ENCODE data around the gene KIAA1671. TPM values are rescaled to one million over a fixed set of nuclear protein-coding genes. Genes with fewer than 3 reads are reported as not detected.

Gene KIAA1671
- total RNA-seq, 1 experiment from 2014 or later = 12.8 TPM

DNA sequence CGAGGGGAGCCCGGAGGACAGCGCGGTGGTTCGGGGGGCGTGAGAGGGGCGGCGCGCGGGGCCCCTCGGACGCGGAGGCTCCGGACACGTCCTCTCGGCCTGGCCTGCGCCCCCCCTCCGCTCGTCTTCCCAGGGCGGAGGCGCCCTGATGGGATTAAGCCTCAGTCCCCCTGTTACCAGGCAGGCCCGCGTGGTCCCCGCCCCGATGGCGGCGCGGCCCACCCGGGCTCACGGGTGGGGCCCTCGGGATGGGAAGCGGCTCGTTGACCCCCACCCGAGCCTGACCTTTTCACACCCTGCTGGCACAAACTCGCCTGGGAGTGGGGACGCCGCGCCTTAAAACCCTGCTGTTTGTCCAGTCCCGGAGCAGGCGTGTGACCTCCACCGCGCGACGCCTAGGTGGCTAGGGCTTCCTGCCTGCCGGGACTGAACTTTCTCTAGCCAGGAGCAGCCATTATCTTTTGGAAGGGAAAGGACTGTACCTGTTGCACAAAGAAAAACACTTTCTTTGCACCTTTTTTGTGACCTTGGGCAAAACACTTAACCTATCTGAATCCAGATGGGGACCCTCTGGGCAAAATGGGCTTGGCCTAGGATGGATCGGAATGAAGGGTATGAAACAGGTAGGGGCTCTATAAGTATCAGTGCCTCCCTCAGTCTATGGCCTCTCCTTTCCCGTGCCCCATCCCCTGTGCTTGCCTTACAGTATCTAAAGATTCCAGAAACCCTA lies 1.0 kb downstream of the KIAA1671 start:
- Histone ChIP-seq H3K4me3 (ENCODE audit: low read depth, low read length, poor library complexity, severe bottlenecking) (peak overlapping the region; percentile 69), H3K9me3 (ENCODE audit: low read depth, low read length, poor library complexity, severe bottlenecking) (no peaks in the 10 kb centered on the region), H3K27ac (ENCODE audit: low read depth, low read length, poor library complexity, severe bottlenecking) (peak overlapping the region; percentile 51), H3K27me3 (replicated peaks; ENCODE audit: insufficient read depth, low read depth, low read length, poor library complexity) (no peaks in the 10 kb centered on the region), H3K36me3 (ENCODE audit: insufficient read depth, low read length, poor library complexity, severe bottlenecking) (no peaks in the 10 kb centered on the region), H3K4me1 (ENCODE audit: insufficient read depth, low read length, poor library complexity, severe bottlenecking) (peaks cover 11% of the 10 kb centered on the region)
- POLR2A ChIA-PET (ENCODE audit: low non-redundant PET) = no interaction called here
- no peak for DNase-seq (ENCODE audit: low spot score)
- TF ChIP-seq EZH2 (IDR thresholded peaks at IDR 0.05; ENCODE audit: borderline replicate concordance, low read depth, low read length, poor library complexity, severe bottlenecking) (no peak), CTCF (conservative IDR thresholded peaks at IDR 0.05; ENCODE audit: low read depth, low read length) (no peak)
- BruUV-seq (replicated peaks) = no TSS peak
- CTCF ChIA-PET = no interaction called here
- intact Hi-C loops (cut with micrococcal nuclease; ENCODE audit: unreplicated experiment) = no loop called here

DNA sequence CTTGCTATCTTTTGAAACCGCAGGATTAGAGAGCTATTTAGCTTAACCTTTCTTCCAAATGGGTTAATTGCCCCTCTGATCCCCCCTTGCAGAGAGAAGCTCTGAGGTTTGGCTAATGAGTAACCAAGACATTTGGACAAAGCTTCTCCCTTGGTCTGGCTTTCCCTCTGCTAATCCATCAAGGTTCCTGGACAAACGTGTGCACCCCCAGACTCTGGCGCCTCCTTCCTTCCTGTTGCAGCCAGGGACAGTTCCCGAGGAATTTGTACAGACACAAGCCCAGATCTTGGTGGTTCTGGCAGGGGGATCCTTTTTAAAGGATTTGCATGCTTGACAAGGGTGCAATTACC lies 1.6 kb downstream of the KIAA1671 start:
- Histone ChIP-seq H3K27ac (ENCODE audit: low read depth, low read length, poor library complexity, severe bottlenecking) (no peak overlapping the region), H3K9me3 (ENCODE audit: low read depth, low read length, poor library complexity, severe bottlenecking) (no peaks in the 10 kb centered on the region), H3K36me3 (ENCODE audit: insufficient read depth, low read length, poor library complexity, severe bottlenecking) (no peaks in the 10 kb centered on the region), H3K27me3 (replicated peaks; ENCODE audit: insufficient read depth, low read depth, low read length, poor library complexity) (no peaks in the 10 kb centered on the region), H3K4me3 (ENCODE audit: low read depth, low read length, poor library complexity, severe bottlenecking) (peak overlapping the region; percentile 69), H3K4me1 (ENCODE audit: insufficient read depth, low read length, poor library complexity, severe bottlenecking) (peaks cover 11% of the 10 kb centered on the region)
- CTCF ChIA-PET = no interaction called here
- BruUV-seq (replicated peaks) = no TSS peak
- no peak for TF ChIP-seq EZH2 (IDR thresholded peaks at IDR 0.05; ENCODE audit: borderline replicate concordance, low read depth, low read length, poor library complexity, severe bottlenecking)
- no peak for TF ChIP-seq CTCF (conservative IDR thresholded peaks at IDR 0.05; ENCODE audit: low read depth, low read length)
- POLR2A ChIA-PET (ENCODE audit: low non-redundant PET) = no interaction called here
- no peak for DNase-seq (ENCODE audit: low spot score)
- intact Hi-C loops (cut with micrococcal nuclease; ENCODE audit: unreplicated experiment) = no loop called here

- no TSS peak for BruUV-seq (replicated peaks)
- Histone ChIP-seq H3K27me3 (replicated peaks; ENCODE audit: insufficient read depth, low read depth, low read length, poor library complexity) (no peaks in the 10 kb centered on the region), H3K9me3 (ENCODE audit: low read depth, low read length, poor library complexity, severe bottlenecking) (no peaks in the 10 kb centered on the region), H3K4me1 (ENCODE audit: insufficient read depth, low read length, poor library complexity, severe bottlenecking) (peaks cover 11% of the 10 kb centered on the region), H3K4me3 (ENCODE audit: low read depth, low read length, poor library complexity, severe bottlenecking) (no peak overlapping the region), H3K36me3 (ENCODE audit: insufficient read depth, low read length, poor library complexity, severe bottlenecking) (no peaks in the 10 kb centered on the region), H3K27ac (ENCODE audit: low read depth, low read length, poor library complexity, severe bottlenecking) (no peak overlapping the region)
- no peak for DNase-seq (ENCODE audit: low spot score)
- TF ChIP-seq EZH2 (IDR thresholded peaks at IDR 0.05; ENCODE audit: borderline replicate concordance, low read depth, low read length, poor library complexity, severe bottlenecking) = no peak
- TF ChIP-seq CTCF (conservative IDR thresholded peaks at IDR 0.05; ENCODE audit: low read depth, low read length) = no peak
- POLR2A ChIA-PET (ENCODE audit: low non-redundant PET) = no interaction called here
- intact Hi-C loops (cut with micrococcal nuclease; ENCODE audit: unreplicated experiment) = no loop called here
- CTCF ChIA-PET = no interaction called here
Observed at GRCh38 chr22:24954856-24955255, 2.3 kb downstream of the KIAA1671 start.

Data from A673 (cell line).